MG63 (cell line): Measurements from ENCODE around the gene CORO2B. TPM values are rescaled to one million over a fixed set of nuclear protein-coding genes. Genes with fewer than 3 reads are reported as not detected.
"Not testable (repeated sequence)": the region's sequence is repeated elsewhere in the genome, so short reads cannot be mapped to it uniquely, and the experiment has no call there.

Experiments
- DNase-seq: peaks from one replicate; pipeline ENCODE4 v3.0.0-alpha.2; 2020
- H3K27me3 ChIP-seq: fragments of 250-450 bp; sonication (Bioruptor Pico); 2 replicates; pipeline ENCODE4 v1.5.1; 2020; ENCODE audit warnings: mild to moderate bottlenecking, moderate library complexity
- H3K36me3 ChIP-seq: fragments of 250-450 bp; sonication (Bioruptor Pico); 2 replicates; pipeline ENCODE4 v1.5.1; 2020; ENCODE audit warnings: mild to moderate bottlenecking, moderate library complexity
- H3K4me3 ChIP-seq: fragments of 250-450 bp; sonication (Bioruptor Pico); 2 replicates; pipeline ENCODE4 v1.5.1; 2020; ENCODE audit warnings: mild to moderate bottlenecking, moderate library complexity
- H3K9me3 ChIP-seq: fragments of 250-450 bp; sonication (Bioruptor Pico); 2 replicates; pipeline ENCODE4 v1.5.1; 2020; ENCODE audit warnings: mild to moderate bottlenecking, moderate library complexity
- total RNA-seq: library from RNA; depleted of rRNA; stranded (reverse); fragments of >200 nt; shearing (Covaris generic); gene quantifications from 2 replicates; pipeline ENCODE4 v1.2.3, GENCODE V29; 2014; ENCODE audit warnings: low replicate concordance

CORO2B gene
- total RNA-seq, 1 experiment from 2014 or later = 7.1 TPM

GRCh38 chr15:68594533-68595259 lies 15.9 kb downstream of the CORO2B start:
- Histone ChIP-seq H3K9me3 (no peaks in the 10 kb centered on the region), H3K36me3 (no peaks in the 10 kb centered on the region; the same call in 1 of the 2 replicates), H3K4me3 (no peak overlapping the region), H3K27me3 (no peaks in the 10 kb centered on the region)
- DNase-seq = no peak

- no peaks in the 10 kb centered on the region for H3K9me3 ChIP-seq
- H3K27me3 ChIP-seq = no peaks in the 10 kb centered on the region
- H3K4me3 ChIP-seq = no peak overlapping the region
- no peak for DNase-seq
- no peaks in the 10 kb centered on the region; the same call in 1 of the 2 replicates for H3K36me3 ChIP-seq
These were observed 16.4 kb downstream of the CORO2B start for GRCh38 chr15:68595260-68595564.

GRCh38 chr15:68595761-68596160 lies 17.0 kb downstream of the CORO2B start:
- DNase-seq = no peak
- no peaks in the 10 kb centered on the region; the same call in 1 of the 2 replicates for H3K36me3 ChIP-seq

GRCh38 chr15:68596691-68597090 lies 17.9 kb downstream of the CORO2B start:
- Histone ChIP-seq H3K4me3 (no peak overlapping the region), H3K27me3 (no peaks in the 10 kb centered on the region), H3K36me3 (no peaks in the 10 kb centered on the region; the same call in 1 of the 2 replicates), H3K9me3 (no peaks in the 10 kb centered on the region)
- no peak for DNase-seq

More at GRCh38 chr15:68595761-68596160, 17.0 kb downstream of the CORO2B start:
- no peaks in the 10 kb centered on the region for H3K27me3 ChIP-seq
- H3K4me3 ChIP-seq = no peak overlapping the region
- no peaks in the 10 kb centered on the region for H3K9me3 ChIP-seq

- Histone ChIP-seq H3K4me3 (no peak overlapping the region), H3K27me3 (no peaks in the 10 kb centered on the region), H3K9me3 (no peaks in the 10 kb centered on the region), H3K36me3 (no peaks in the 10 kb centered on the region)
- DNase-seq = no peak
These were observed 18.8 kb downstream of the CORO2B start for GRCh38 chr15:68597581-68597980.

GRCh38 chr15:68598171-68599152 lies 19.7 kb downstream of the CORO2B start:
- DNase-seq = no peak
- Histone ChIP-seq H3K4me3 (no peak overlapping the region), H3K9me3 (no peaks in the 10 kb centered on the region), H3K36me3 (no peaks in the 10 kb centered on the region), H3K27me3 (no peaks in the 10 kb centered on the region)

GRCh38 chr15:68599153-68599545 lies 20.4 kb downstream of the CORO2B start:
- no peak overlapping the region for H3K4me3 ChIP-seq
- H3K27me3 ChIP-seq = no peaks in the 10 kb centered on the region
- H3K36me3 ChIP-seq = no peaks in the 10 kb centered on the region
- DNase-seq = no peak
- no peaks in the 10 kb centered on the region for H3K9me3 ChIP-seq

GRCh38 chr15:68599560-68600071 lies 20.8 kb downstream of the CORO2B start:
- Histone ChIP-seq H3K4me3 (no peak overlapping the region), H3K9me3 (no peaks in the 10 kb centered on the region), H3K27me3 (no peaks in the 10 kb centered on the region), H3K36me3 (no peaks in the 10 kb centered on the region)
- DNase-seq = peak; percentile 65

GRCh38 chr15:68601206-68602197 lies 22.7 kb downstream of the CORO2B start:
- no peak overlapping the region for H3K4me3 ChIP-seq
- DNase-seq = no peak
- H3K27me3 ChIP-seq = no peaks in the 10 kb centered on the region
- no peaks in the 10 kb centered on the region for H3K9me3 ChIP-seq
- H3K36me3 ChIP-seq = no peaks in the 10 kb centered on the region

GRCh38 chr15:68602459-68603215 lies 23.8 kb downstream of the CORO2B start:
- DNase-seq = no peak
- no peak overlapping the region for H3K4me3 ChIP-seq

GRCh38 chr15:68603216-68603595 lies 24.4 kb downstream of the CORO2B start:
- Histone ChIP-seq H3K27me3 (no peaks in the 10 kb centered on the region), H3K4me3 (no peak overlapping the region), H3K9me3 (no peaks in the 10 kb centered on the region), H3K36me3 (peaks cover 5% of the 10 kb centered on the region; the same call in 1 of the 2 replicates)
- no peak for DNase-seq

More at GRCh38 chr15:68602459-68603215, 23.8 kb downstream of the CORO2B start:
- Histone ChIP-seq H3K27me3 (no peaks in the 10 kb centered on the region), H3K36me3 (peaks cover 5% of the 10 kb centered on the region; the same call in 1 of the 2 replicates), H3K9me3 (no peaks in the 10 kb centered on the region)

- Histone ChIP-seq H3K27me3 (no peaks in the 10 kb centered on the region), H3K9me3 (no peaks in the 10 kb centered on the region), H3K4me3 (no peak overlapping the region), H3K36me3 (peaks cover 5% of the 10 kb centered on the region; the same call in 1 of the 2 replicates)
- DNase-seq = no peak
These were observed 25.2 kb downstream of the CORO2B start for GRCh38 chr15:68603951-68604350.

GRCh38 chr15:68604840-68605478 lies 26.2 kb downstream of the CORO2B start:
- DNase-seq = peak; percentile 80

GRCh38 chr15:68606375-68606774 lies 27.6 kb downstream of the CORO2B start:
- H3K4me3 ChIP-seq = no peak overlapping the region
- no peaks in the 10 kb centered on the region for H3K9me3 ChIP-seq
- no peaks in the 10 kb centered on the region for H3K27me3 ChIP-seq
- H3K36me3 ChIP-seq = peaks cover 5% of the 10 kb centered on the region; the same call in 1 of the 2 replicates
- DNase-seq = no peak

More at GRCh38 chr15:68604840-68605478, 26.2 kb downstream of the CORO2B start:
- H3K36me3 ChIP-seq, H3K9me3 ChIP-seq, H3K27me3 ChIP-seq, H3K4me3 ChIP-seq: not testable (repeated sequence)

GRCh38 chr15:68608206-68608843 lies 29.5 kb downstream of the CORO2B start:
- H3K9me3 ChIP-seq = no peaks in the 10 kb centered on the region
- no peaks in the 10 kb centered on the region for H3K27me3 ChIP-seq
- peak; percentile 38 for DNase-seq
- peaks cover 5% of the 10 kb centered on the region; the same call in 1 of the 2 replicates for H3K36me3 ChIP-seq
- no peak overlapping the region for H3K4me3 ChIP-seq
